ENCODE results near the gene FAM180A.

GRCh38 chr7:135753616-135754413, 5.2 kb upstream of the FAM180A start:
- TF ChIP-seq CTCF (IDR thresholded peaks at IDR 0.05) (no peak), POLR2A (IDR thresholded peaks at IDR 0.05) (no peak), EP300 (IDR thresholded peaks at IDR 0.05) (no peak), POLR2AphosphoS5 (IDR thresholded peaks at IDR 0.05) (no peak)

Measured in stomach (tissue), 4 donors.